Astrocyte of the cerebellum (primary cell): ENCODE results near the gene LRG1.

Source experiments
- DNase-seq: peaks from one replicate; pipeline ENCODE4 v3.0.0-alpha.2; 2011; ENCODE audit warnings: low read depth
- H3K4me3 ChIP-seq: 2 replicates; pipeline ENCODE4 v1.5.1; 2011; ENCODE audit warnings: mild to moderate bottlenecking, low read depth, low read length, moderate library complexity
- in situ Hi-C: cut with HindIII; loops from 2 replicates; pipeline ENCODE4 v1.10.0; 2017; ENCODE audit warnings: low sequenced_read_pairs
- TF ChIP-seq, protein P1 (sequence below): IDR thresholded peaks from 2 replicates; pipeline ENCODE4 v1.5.1; 2012; ENCODE audit warnings: low read length, low read depth, moderate library complexity, mild to moderate bottlenecking; ENCODE audit errors: missing control alignments

Gene LRG1

GRCh38 chr19:4556597-4557127 lies 16.8 kb upstream of the LRG1 start:
- H3K4me3 ChIP-seq = no peak overlapping the region
- in situ Hi-C loops = no loop called here
- DNase-seq = no peak
- TF ChIP-seq, protein P1, sequence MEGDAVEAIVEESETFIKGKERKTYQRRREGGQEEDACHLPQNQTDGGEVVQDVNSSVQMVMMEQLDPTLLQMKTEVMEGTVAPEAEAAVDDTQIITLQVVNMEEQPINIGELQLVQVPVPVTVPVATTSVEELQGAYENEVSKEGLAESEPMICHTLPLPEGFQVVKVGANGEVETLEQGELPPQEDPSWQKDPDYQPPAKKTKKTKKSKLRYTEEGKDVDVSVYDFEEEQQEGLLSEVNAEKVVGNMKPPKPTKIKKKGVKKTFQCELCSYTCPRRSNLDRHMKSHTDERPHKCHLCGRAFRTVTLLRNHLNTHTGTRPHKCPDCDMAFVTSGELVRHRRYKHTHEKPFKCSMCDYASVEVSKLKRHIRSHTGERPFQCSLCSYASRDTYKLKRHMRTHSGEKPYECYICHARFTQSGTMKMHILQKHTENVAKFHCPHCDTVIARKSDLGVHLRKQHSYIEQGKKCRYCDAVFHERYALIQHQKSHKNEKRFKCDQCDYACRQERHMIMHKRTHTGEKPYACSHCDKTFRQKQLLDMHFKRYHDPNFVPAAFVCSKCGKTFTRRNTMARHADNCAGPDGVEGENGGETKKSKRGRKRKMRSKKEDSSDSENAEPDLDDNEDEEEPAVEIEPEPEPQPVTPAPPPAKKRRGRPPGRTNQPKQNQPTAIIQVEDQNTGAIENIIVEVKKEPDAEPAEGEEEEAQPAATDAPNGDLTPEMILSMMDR = no peak

DNA sequence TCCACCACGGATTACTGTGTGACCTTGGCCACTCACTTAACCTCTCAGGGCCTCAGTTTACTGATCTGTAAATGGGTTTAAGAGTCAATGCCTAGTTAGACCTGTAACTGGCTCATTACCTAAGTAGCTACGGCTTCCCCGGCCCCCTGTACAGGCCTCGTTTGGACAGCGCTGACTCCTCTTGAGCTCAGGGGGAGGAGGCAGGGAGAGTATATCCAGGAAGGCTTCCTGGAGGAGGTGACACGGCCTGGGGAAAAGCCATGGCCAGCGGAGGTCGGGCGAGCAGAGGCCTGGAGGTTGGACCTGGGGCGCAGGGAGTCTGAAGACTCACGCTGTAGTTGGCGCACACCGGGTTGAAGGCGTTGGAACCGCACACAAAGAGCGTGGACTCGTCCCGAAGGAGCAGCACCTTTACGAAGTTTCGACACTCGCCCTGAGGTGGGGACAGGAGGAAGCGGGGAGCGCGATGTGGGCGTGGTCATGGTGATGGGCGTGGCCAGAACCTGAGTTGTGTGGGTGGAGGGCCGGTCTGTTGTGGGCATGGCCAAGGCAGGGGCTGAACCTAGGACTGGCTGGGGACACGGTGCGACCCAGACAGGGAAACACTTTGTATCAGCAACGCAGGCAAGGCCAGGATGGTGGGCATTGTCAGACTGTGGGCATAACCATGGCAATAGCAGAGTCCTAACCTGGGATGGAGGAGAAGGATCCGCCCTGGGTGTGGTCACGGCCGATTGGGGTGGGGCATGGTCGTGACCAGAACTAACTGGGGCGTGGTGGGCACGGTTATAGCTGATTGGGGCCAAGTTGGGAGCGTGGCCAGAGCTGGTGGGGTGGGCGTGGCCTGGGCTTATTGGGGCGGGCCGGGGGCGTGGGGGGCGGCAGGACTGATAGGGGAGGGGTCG lies 16.1 kb upstream of the LRG1 start:
- in situ Hi-C loops = no loop called here
- no peak overlapping the region for H3K4me3 ChIP-seq
- TF ChIP-seq, protein P1 = no peak
- no peak for DNase-seq

DNA sequence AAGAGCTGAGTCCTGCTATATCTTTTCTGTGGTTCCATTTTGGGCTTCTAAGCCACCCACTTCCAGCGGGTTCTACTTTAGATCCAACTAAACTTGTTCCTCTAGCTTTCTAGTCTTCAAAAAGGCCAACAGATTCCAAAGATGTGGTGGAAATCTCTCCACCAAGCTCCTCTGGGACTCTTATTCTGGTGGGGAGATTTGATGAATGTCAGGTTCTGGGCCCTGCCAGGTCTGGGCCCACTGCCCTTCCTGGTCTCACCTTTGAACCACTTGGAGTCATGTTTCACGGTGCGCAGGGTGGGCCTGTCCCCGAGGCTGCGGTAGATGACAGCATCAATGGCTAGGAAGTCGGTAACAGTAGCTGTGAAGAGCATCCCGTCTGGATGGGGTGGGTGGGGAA lies 14.9 kb upstream of the LRG1 start:
- no peak overlapping the region for H3K4me3 ChIP-seq
- in situ Hi-C loops = no loop called here
- DNase-seq = no peak
- TF ChIP-seq, protein P1 = no peak

- no peak for DNase-seq
- TF ChIP-seq, protein P1 = no peak
- H3K4me3 ChIP-seq = no peak overlapping the region
- in situ Hi-C loops = no loop called here
These were observed 13.9 kb upstream of the LRG1 start for GRCh38 chr19:4553775-4554174.

- DNase-seq = no peak
- TF ChIP-seq, protein P1 = no peak
- in situ Hi-C loops = no loop called here
- H3K4me3 ChIP-seq = no peak overlapping the region
These were observed 13.4 kb upstream of the LRG1 start for GRCh38 chr19:4553092-4553695.

DNA sequence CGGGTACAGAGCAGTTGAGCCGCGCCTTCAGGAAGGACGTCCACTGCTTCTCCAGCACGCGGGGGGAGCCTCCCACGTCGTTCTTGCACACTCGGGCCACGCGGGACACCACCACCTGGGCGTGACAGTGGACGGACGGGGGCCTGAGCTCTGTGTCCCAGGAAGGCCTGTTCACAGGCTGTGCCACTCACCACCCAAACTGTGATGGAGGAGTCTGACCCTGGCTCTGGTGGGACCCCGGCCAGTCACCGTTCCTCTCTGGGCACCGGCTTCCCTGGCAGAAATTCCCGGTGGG lies 12.6 kb upstream of the LRG1 start:
- no peak for DNase-seq
- TF ChIP-seq, protein P1 = no peak
- H3K4me3 ChIP-seq = no peak overlapping the region
- in situ Hi-C loops = no loop called here
